ENCODE data around the gene HLA-DMA. TPM values are rescaled to one million over a fixed set of nuclear protein-coding genes. Genes with fewer than 3 reads are reported as not detected.

Gene HLA-DMA
- polyA plus RNA-seq, 1 experiment: 7.1 TPM

- no peak within 1 kb of the TSS for H3K27ac ChIP-seq (ENCODE audit: low read depth, low read length)
- H3K4me3 ChIP-seq (ENCODE audit: low read depth, low read length): no peak within 1 kb of the TSS
- ChIA-PET CTCF (interaction anchor here (0.7 to 2.6 kb wide), 3 partner anchors 12 to 44 kb away, joined by 3 to 22 read pairs (median 3); partner anchors contain the start of gene HLA-DMA), POLR2A (interaction anchor here (4.4 kb wide), 1 partner anchor 31 kb away, joined by 27 read pairs; no protein-coding TSS in a partner anchor)
- DNase-seq (ENCODE audit: low read depth, low spot score): peak; percentile 29
- peaks cover 20% of the 10 kb centered on the region for H3K27me3 ChIP-seq (ENCODE audit: control insufficient read depth, insufficient read depth, low read length)
- H3K9me3 ChIP-seq (ENCODE audit: control insufficient read depth, insufficient read depth, low read length): no peaks in the 10 kb centered on the region
- no peak for TF ChIP-seq CTCF (IDR thresholded peaks at IDR 0.05; ENCODE audit: low read depth, low read length)
These were observed 12.2 kb downstream of the HLA-DMA start, which contains the start of gene HLA-DMB for GRCh38 chr6:32940656-32941213. TSS of gene HLA-DMB (minus strand) at chr6:32941028. CDS start at chr6:32940807, 221 bp downstream.

GRCh38 chr6:32938494-32938893 lies 14.4 kb downstream of the HLA-DMA start:
- Histone ChIP-seq H3K27ac (ENCODE audit: low read depth, low read length) (no peak overlapping the region), H3K27me3 (ENCODE audit: control insufficient read depth, insufficient read depth, low read length) (peaks cover 23% of the 10 kb centered on the region), H3K9me3 (ENCODE audit: control insufficient read depth, insufficient read depth, low read length) (no peaks in the 10 kb centered on the region), H3K4me3 (ENCODE audit: low read depth, low read length) (no peak overlapping the region)
- ChIA-PET CTCF (interaction anchor here (0.9 to 2.6 kb wide), 4 partner anchors 15 to 53 kb away, joined by 3 to 22 read pairs (median 6); partner anchors contain the start of gene HLA-DMA), POLR2A (interaction anchor here (4.4 kb wide), 1 partner anchor 33 kb away, joined by 27 read pairs; no protein-coding TSS in a partner anchor)
- DNase-seq (ENCODE audit: low read depth, low spot score): no peak
- no peak for TF ChIP-seq CTCF (IDR thresholded peaks at IDR 0.05; ENCODE audit: low read depth, low read length)

- no peak overlapping the region for H3K4me3 ChIP-seq (ENCODE audit: low read depth, low read length)
- no peaks in the 10 kb centered on the region for H3K9me3 ChIP-seq (ENCODE audit: control insufficient read depth, insufficient read depth, low read length)
- CTCF ChIA-PET: interaction anchor here (0.9 to 3.3 kb wide), 3 partner anchors 16 to 51 kb away, joined by 3 to 21 read pairs (median 5); partner anchors contain the start of gene HLA-DMA
- no peak overlapping the region for H3K27ac ChIP-seq (ENCODE audit: low read depth, low read length)
- POLR2A ChIA-PET: no interaction called here
- peaks cover 23% of the 10 kb centered on the region for H3K27me3 ChIP-seq (ENCODE audit: control insufficient read depth, insufficient read depth, low read length)
- TF ChIP-seq CTCF (IDR thresholded peaks at IDR 0.05; ENCODE audit: low read depth, low read length): no peak
- no peak for DNase-seq (ENCODE audit: low read depth, low spot score)
These were observed 15.7 kb downstream of the HLA-DMA start for GRCh38 chr6:32937230-32937633.

GRCh38 chr6:32936239-32937152 lies 16.4 kb downstream of the HLA-DMA start:
- H3K27me3 ChIP-seq (ENCODE audit: control insufficient read depth, insufficient read depth, low read length): peaks cover 23% of the 10 kb centered on the region
- ChIA-PET POLR2A (no interaction called here), CTCF (interaction anchor here (0.9 to 5.2 kb wide), 4 partner anchors 16 to 52 kb away, joined by 3 to 144 read pairs (median 12); partner anchors contain the start of gene HLA-DMA)
- no peak overlapping the region for H3K27ac ChIP-seq (ENCODE audit: low read depth, low read length)
- no peak for TF ChIP-seq CTCF (IDR thresholded peaks at IDR 0.05; ENCODE audit: low read depth, low read length)
- DNase-seq (ENCODE audit: low read depth, low spot score): no peak
- H3K9me3 ChIP-seq (ENCODE audit: control insufficient read depth, insufficient read depth, low read length): no peaks in the 10 kb centered on the region
- H3K4me3 ChIP-seq (ENCODE audit: low read depth, low read length): no peak overlapping the region

All from AG04450 (cell line).